Stomach (tissue), 4 donors: Measurements from ENCODE around the gene SLC2A8.

ENCODE experiments used
- EP300 ChIP-seq: sonication (generic); formaldehyde crosslinking; IDR thresholded peaks from one replicate; pipeline ENCODE4 v1.6.1; 2017; ENCODE audit warnings: antibody characterized with exemption
- POLR2AphosphoS5 ChIP-seq, 3 donors: sonication (generic); formaldehyde crosslinking; IDR thresholded peaks; one replicate each; pipeline ENCODE4 v1.6.1; 2016; ENCODE audit warnings: antibody characterized with exemption in 3 of 3
- TF ChIP-seq, protein P1 (sequence below), 7 experiments: fragments of 450-650 bp in 4 of 7; fragments of 200-600 bp in 3 of 7; sonication (generic) in 3 of 7; IDR thresholded peaks; one replicate each; pipeline ENCODE4 v1.5.1; 2016 to 2019; ENCODE audit warnings: antibody characterized with exemption in 7 of 7, control low read depth in 2 of 7, mild to moderate bottlenecking in 1 of 7

DNA sequence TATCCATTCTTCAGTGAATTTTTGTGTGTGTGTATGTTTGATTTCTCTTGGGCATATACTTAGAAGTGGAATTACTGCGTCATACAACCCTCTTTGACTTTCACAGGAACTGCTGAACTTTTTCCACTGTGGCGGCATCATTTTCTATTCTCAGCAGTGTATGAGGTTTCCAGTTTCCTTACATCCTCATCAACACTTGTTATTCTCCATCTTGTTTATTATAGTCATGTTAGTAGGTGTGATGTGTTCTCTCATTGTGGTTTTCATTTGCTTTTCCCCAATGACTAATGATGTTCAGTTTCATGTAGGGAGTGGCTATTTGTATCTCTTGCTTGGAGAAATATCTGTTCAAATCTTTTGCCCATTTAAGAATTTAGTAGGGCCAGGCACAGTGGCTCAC lies 29.8 kb downstream of the SLC2A8 start:
- TF ChIP-seq POLR2AphosphoS5 (IDR thresholded peaks at IDR 0.05) (no peak), EP300 (no peak)
- TF ChIP-seq, protein P1, sequence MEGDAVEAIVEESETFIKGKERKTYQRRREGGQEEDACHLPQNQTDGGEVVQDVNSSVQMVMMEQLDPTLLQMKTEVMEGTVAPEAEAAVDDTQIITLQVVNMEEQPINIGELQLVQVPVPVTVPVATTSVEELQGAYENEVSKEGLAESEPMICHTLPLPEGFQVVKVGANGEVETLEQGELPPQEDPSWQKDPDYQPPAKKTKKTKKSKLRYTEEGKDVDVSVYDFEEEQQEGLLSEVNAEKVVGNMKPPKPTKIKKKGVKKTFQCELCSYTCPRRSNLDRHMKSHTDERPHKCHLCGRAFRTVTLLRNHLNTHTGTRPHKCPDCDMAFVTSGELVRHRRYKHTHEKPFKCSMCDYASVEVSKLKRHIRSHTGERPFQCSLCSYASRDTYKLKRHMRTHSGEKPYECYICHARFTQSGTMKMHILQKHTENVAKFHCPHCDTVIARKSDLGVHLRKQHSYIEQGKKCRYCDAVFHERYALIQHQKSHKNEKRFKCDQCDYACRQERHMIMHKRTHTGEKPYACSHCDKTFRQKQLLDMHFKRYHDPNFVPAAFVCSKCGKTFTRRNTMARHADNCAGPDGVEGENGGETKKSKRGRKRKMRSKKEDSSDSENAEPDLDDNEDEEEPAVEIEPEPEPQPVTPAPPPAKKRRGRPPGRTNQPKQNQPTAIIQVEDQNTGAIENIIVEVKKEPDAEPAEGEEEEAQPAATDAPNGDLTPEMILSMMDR (IDR thresholded peaks at IDR 0.05), result no peak
